ENCODE data around the gene SORD. TPM values are rescaled to one million over a fixed set of nuclear protein-coding genes. Genes with fewer than 3 reads are reported as not detected.
"Not testable (repeated sequence)": the region's sequence is repeated elsewhere in the genome, so short reads cannot be mapped to it uniquely, and the experiment has no call there.

SORD gene
- total RNA-seq, 1 donor from 2014 or later, result 5.1 TPM

GRCh38 chr15:45097466-45097865 is 74.5 kb downstream of the SORD start:
- no peak for DNase-seq

GRCh38 chr15:45099549-45100165 is 76.7 kb downstream of the SORD start:
- DNase-seq, result no peak

- DNase-seq, result no peak
These were observed 78.1 kb downstream of the SORD start for GRCh38 chr15:45100884-45101625.

GRCh38 chr15:45101749-45102148 is 78.8 kb downstream of the SORD start:
- no peak for DNase-seq

- no peak for DNase-seq
These were observed 79.2 kb downstream of the SORD start for GRCh38 chr15:45102226-45102625.

GRCh38 chr15:45104170-45104569 is 81.2 kb downstream of the SORD start:
- not testable (repeated sequence) for DNase-seq

GRCh38 chr15:45105586-45105985 is 82.6 kb downstream of the SORD start:
- no peak for DNase-seq

- DNase-seq, result no peak
These were observed 83.2 kb downstream of the SORD start for GRCh38 chr15:45106002-45106790.

GRCh38 chr15:45107941-45108630 is 85.1 kb downstream of the SORD start:
- no peak for DNase-seq

- no peak for DNase-seq
These were observed 87.3 kb downstream of the SORD start for GRCh38 chr15:45110256-45110820.

GRCh38 chr15:45111390-45112142 is 88.6 kb downstream of the SORD start:
- DNase-seq, result no peak

GRCh38 chr15:45112143-45112590 is 89.2 kb downstream of the SORD start:
- no peak for DNase-seq

GRCh38 chr15:45112591-45113379 is 89.8 kb downstream of the SORD start:
- no peak for DNase-seq

GRCh38 chr15:45113380-45113990 is 90.5 kb downstream of the SORD start:
- no peak for DNase-seq

- DNase-seq, result no peak
These were observed 91.2 kb downstream of the SORD start, which contains the start of the genes DUOX2 and DUOXA2 for GRCh38 chr15:45114076-45114750. Gene DUOX2, minus strand, starts transcription at chr15:45114172. Its CDS starts 761 bp downstream, at chr15:45113411. Gene DUOXA2, plus strand, starts transcription at chr15:45114326. Its CDS starts 280 bp downstream, at chr15:45114606.

GRCh38 chr15:45114751-45115085 is 91.7 kb downstream of the SORD start:
- no peak for DNase-seq

- no peak for DNase-seq
These were observed 92.4 kb downstream of the SORD start for GRCh38 chr15:45115312-45115820.

- DNase-seq, result no peak
These were observed 93.0 kb downstream of the SORD start for GRCh38 chr15:45116006-45116481.
